ENCODE data around the gene IKZF3.

Gene IKZF3

GRCh38 chr17:39742126-39742855 lies 121.8 kb downstream of the IKZF3 start:
- Histone ChIP-seq H3K79me2 (ENCODE audit: low read length) (no peaks in the 10 kb centered on the region), H3K27me3 (ENCODE audit: low read depth, low read length) (peaks cover 7% of the 10 kb centered on the region), H3K9ac (ENCODE audit: low read length) (no peak overlapping the region), H3K4me2 (ENCODE audit: low read length) (no peak overlapping the region), H3K4me1 (ENCODE audit: low read length) (peaks cover 29% of the 10 kb centered on the region), H2AFZ (ENCODE audit: low read depth, low read length) (no peak overlapping the region), H3K4me3 (ENCODE audit: low read length) (no peak overlapping the region), H3K9me3 (ENCODE audit: insufficient read depth, low read length) (no peaks in the 10 kb centered on the region), H3K27ac (ENCODE audit: low read length) (no peak overlapping the region), H3K36me3 (replicated peaks; ENCODE audit: low read depth, low read length) (no peaks in the 10 kb centered on the region), H4K20me1 (ENCODE audit: insufficient read depth, low read length) (no peaks in the 10 kb centered on the region)
- TF ChIP-seq CTCF (IDR thresholded peaks at IDR 0.05; ENCODE audit: low read depth, low read length) (no peak), EZH2phosphoT487 (IDR thresholded peaks at IDR 0.05; ENCODE audit: low read depth) (no peak)

- TF ChIP-seq CTCF (IDR thresholded peaks at IDR 0.05; ENCODE audit: low read depth, low read length): no peak
- TF ChIP-seq EZH2phosphoT487 (IDR thresholded peaks at IDR 0.05; ENCODE audit: low read depth): no peak
- Histone ChIP-seq H3K27me3 (ENCODE audit: low read depth, low read length) (peaks cover 14% of the 10 kb centered on the region), H4K20me1 (ENCODE audit: insufficient read depth, low read length) (no peaks in the 10 kb centered on the region), H3K9ac (ENCODE audit: low read length) (no peak overlapping the region), H3K4me3 (ENCODE audit: low read length) (no peak overlapping the region), H3K79me2 (ENCODE audit: low read length) (no peaks in the 10 kb centered on the region), H3K9me3 (ENCODE audit: insufficient read depth, low read length) (no peaks in the 10 kb centered on the region), H3K27ac (ENCODE audit: low read length) (no peak overlapping the region), H2AFZ (ENCODE audit: low read depth, low read length) (0 out of 2 replicates have a peak overlapping the region, but pooled peaks have one; percentile 17), H3K36me3 (replicated peaks; ENCODE audit: low read depth, low read length) (no peaks in the 10 kb centered on the region), H3K4me1 (ENCODE audit: low read length) (peaks cover 29% of the 10 kb centered on the region), H3K4me2 (ENCODE audit: low read length) (no peak overlapping the region)
Observed at GRCh38 chr17:39740357-39741111, 123.6 kb downstream of the IKZF3 start.

- TF ChIP-seq EZH2phosphoT487 (IDR thresholded peaks at IDR 0.05; ENCODE audit: low read depth): no peak
- TF ChIP-seq CTCF (IDR thresholded peaks at IDR 0.05; ENCODE audit: low read depth, low read length): no peak
- no peaks in the 10 kb centered on the region for H3K79me2 ChIP-seq (ENCODE audit: low read length)
- peak overlapping the region; percentile 87 for H3K4me2 ChIP-seq (ENCODE audit: low read length)
- peaks cover 14% of the 10 kb centered on the region for H3K27me3 ChIP-seq (ENCODE audit: low read depth, low read length)
- H2AFZ ChIP-seq (ENCODE audit: low read depth, low read length): peak overlapping the region; percentile 17; the same call in 1 of the 2 replicates
- peaks cover 29% of the 10 kb centered on the region for H3K4me1 ChIP-seq (ENCODE audit: low read length)
- no peak overlapping the region for H3K27ac ChIP-seq (ENCODE audit: low read length)
- H4K20me1 ChIP-seq (ENCODE audit: insufficient read depth, low read length): no peaks in the 10 kb centered on the region
- no peaks in the 10 kb centered on the region for H3K9me3 ChIP-seq (ENCODE audit: insufficient read depth, low read length)
- H3K9ac ChIP-seq (ENCODE audit: low read length): no peak overlapping the region
- H3K36me3 ChIP-seq (replicated peaks; ENCODE audit: low read depth, low read length): no peaks in the 10 kb centered on the region
- peak overlapping the region; percentile 79 for H3K4me3 ChIP-seq (ENCODE audit: low read length)
Observed at GRCh38 chr17:39739885-39740356, 124.2 kb downstream of the IKZF3 start.
